ENCODE measurements around the gene TARM1.

The TARM1 gene

GRCh38 chr19:54026656-54027055, 54.5 kb downstream of the TARM1 start:
- no peak for TF ChIP-seq CTCF (conservative IDR thresholded peaks at IDR 0.05)
- H3K27ac ChIP-seq, result no peak overlapping the region

- TF ChIP-seq CTCF (conservative IDR thresholded peaks at IDR 0.05), result no peak
- no peak overlapping the region for H3K27ac ChIP-seq
These were observed 56.5 kb downstream of the TARM1 start for GRCh38 chr19:54024660-54025059.

- no peak for TF ChIP-seq CTCF (conservative IDR thresholded peaks at IDR 0.05)
- no peak overlapping the region for H3K27ac ChIP-seq
These were observed 58.0 kb downstream of the TARM1 start for GRCh38 chr19:54023191-54023590.

GRCh38 chr19:54021932-54022331, 59.2 kb downstream of the TARM1 start:
- no peak overlapping the region for H3K27ac ChIP-seq
- no peak for TF ChIP-seq CTCF (conservative IDR thresholded peaks at IDR 0.05)

- TF ChIP-seq CTCF (conservative IDR thresholded peaks at IDR 0.05), result no peak
- no peak overlapping the region for H3K27ac ChIP-seq
These were observed 59.8 kb downstream of the TARM1 start for GRCh38 chr19:54021363-54021762.

Data from VCaP (cell line).